Left forelimb (tissue), 1 donor: Measurements from ENCODE around the gene GRAMD4.

Experiments
- DNase-seq: peaks from one replicate; pipeline ENCODE4 v3.0.0-alpha.2; 2018; ENCODE audit warnings: low spot score

Gene GRAMD4

GRCh38 chr22:46725096-46725495 is 104.9 kb downstream of the GRAMD4 start:
- no peak for DNase-seq

GRCh38 chr22:46726066-46726985 is 106.1 kb downstream of the GRAMD4 start:
- DNase-seq, result peak; percentile 63

DNA sequence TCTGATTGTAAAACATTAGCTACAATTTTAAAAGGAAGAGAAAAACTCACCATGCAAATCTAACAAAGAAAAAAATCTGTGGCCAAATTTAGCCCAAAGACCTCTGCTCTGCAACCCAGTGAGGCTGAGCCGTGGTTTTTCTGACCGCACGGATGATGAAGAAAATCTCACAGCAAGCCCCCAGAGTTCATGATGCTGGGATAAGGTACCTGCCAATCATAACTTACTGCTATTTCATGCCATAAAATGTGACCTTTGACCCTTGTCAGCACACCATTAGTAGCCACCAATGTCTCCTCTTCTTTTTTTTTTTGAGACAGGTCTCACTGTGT is 106.8 kb downstream of the GRAMD4 start:
- no peak for DNase-seq

GRCh38 chr22:46727813-46728364 is 107.7 kb downstream of the GRAMD4 start:
- no peak for DNase-seq

- DNase-seq, result no peak
These were observed 108.3 kb downstream of the GRAMD4 start for GRCh38 chr22:46728470-46728869.
